ENCODE results near the gene DIABLO.

- TF ChIP-seq CEBPB (tag; IDR thresholded peaks at IDR 0.05): no peak
- TF ChIP-seq TCF7L2 (IDR thresholded peaks at IDR 0.05; ENCODE audit: low read depth, low read length): no peak
- TF ChIP-seq ARID2 (IDR thresholded peaks at IDR 0.05): no peak
- TF ChIP-seq MAFK (IDR thresholded peaks at IDR 0.05; ENCODE audit: low read length): no peak
- TF ChIP-seq NFIC (IDR thresholded peaks at IDR 0.05): no peak
- no peak for TF ChIP-seq JUN (IDR thresholded peaks at IDR 0.05; ENCODE audit: borderline replicate concordance, low read depth, low read length)
- TF ChIP-seq JUN (CRISPR knock-in tag; IDR thresholded peaks at IDR 0.05; ENCODE audit: borderline replicate concordance): no peak
- TF ChIP-seq MCM7 (IDR thresholded peaks at IDR 0.05): no peak
- TF ChIP-seq NFRKB (IDR thresholded peaks at IDR 0.05; ENCODE audit: low read depth): no peak
- no peak for TF ChIP-seq CTCF (IDR thresholded peaks at IDR 0.05 in 2 of 3, conservative IDR thresholded peaks at IDR 0.05 in 1 of 3; ENCODE audit: insufficient read depth in 2 of 3, low read depth in 1 of 3, low read length in 3 of 3)
- no peak for TF ChIP-seq RAD21 (CRISPR knock-in tag; conservative IDR thresholded peaks at IDR 0.05 in 1 of 2, IDR thresholded peaks at IDR 0.05 in 1 of 2)
- TF ChIP-seq GABPA (tag; conservative IDR thresholded peaks at IDR 0.05; ENCODE audit: low read depth): no peak
These were observed 58.4 kb downstream of the DIABLO start for GRCh38 chr12:122167356-122167925.
